Right atrium auricular region (tissue), 2 donors: ENCODE data around the gene LMAN2. TPM values are rescaled to one million over a fixed set of nuclear protein-coding genes. Genes with fewer than 3 reads are reported as not detected.
A peak's percentile ranks its signal among the peaks of the same experiment; 100 is the strongest.
"Not testable (repeated sequence)": the region's sequence is repeated elsewhere in the genome, so short reads cannot be mapped to it uniquely, and the experiment has no call there.

Experiments used
- DNase-seq: peaks from one replicate; pipeline ENCODE4 v3.0.0-alpha.2; 2019; ENCODE audit warnings: low spot score
- H3K27ac ChIP-seq, 2 donors: fragments of 200-600 bp; sonication (generic); 1 replicate in 1 of 2; 2 replicates in 1 of 2; pipeline ENCODE4 v1.5.1; 2016 to 2019
- H3K27me3 ChIP-seq, 2 donors: fragments of 200-600 bp; sonication (generic); one replicate each; pipeline versions ENCODE4 v1.5.1 to v1.6.0; 2017 to 2019
- H3K36me3 ChIP-seq: fragments of 200-600 bp; sonication (generic); one replicate; pipeline ENCODE4 v1.5.1; 2016
- H3K4me1 ChIP-seq, 2 donors: fragments of 200-600 bp; sonication (generic); one replicate each; pipeline versions ENCODE4 v1.5.1 to v1.6.0; 2017 to 2019
- H3K4me3 ChIP-seq, 2 donors: fragments of 200-600 bp; sonication (generic); 1 replicate in 1 of 2; 2 replicates in 1 of 2; pipeline ENCODE4 v1.5.1; 2017 to 2019; ENCODE audit warnings: mild to moderate bottlenecking in 1 of 2, moderate library complexity in 1 of 2
- H3K9me3 ChIP-seq, 2 donors: fragments of 200-600 bp; sonication (generic); one replicate each; pipeline ENCODE4 v1.5.1; 2019
- CTCF ChIP-seq, 2 donors: fragments of 200-600 bp; sonication (generic); IDR thresholded peaks; one replicate each; pipeline ENCODE4 v1.5.1; 2019; ENCODE audit warnings: antibody characterized with exemption in 2 of 2
- total RNA-seq, 2 donors: library from RNA; depleted of rRNA; stranded (reverse); fragments of >200 nt; gene quantifications; one replicate each; pipeline ENCODE4 v1.1.0, GENCODE V29; 2016

The LMAN2 gene
- total RNA-seq, 2 donors from 2014 or later, result 128 to 134 TPM

GRCh38 chr5:177364159-177364962 is 12.9 kb upstream of the LMAN2 start:
- Histone ChIP-seq H3K27ac (no peak overlapping the region), H3K4me3 (no peak overlapping the region), H3K27me3 (no peaks in the 10 kb centered on the region), H3K4me1 (peaks cover 0 to 39% of the 10 kb centered on the region in 2 donors), H3K9me3 (no peaks in the 10 kb centered on the region), H3K36me3 (no peaks in the 10 kb centered on the region)
- no peak for TF ChIP-seq CTCF (IDR thresholded peaks at IDR 0.05)
- no peak for DNase-seq

GRCh38 chr5:177363565-177363964 is 12.1 kb upstream of the LMAN2 start:
- H3K36me3 ChIP-seq, result no peaks in the 10 kb centered on the region
- H3K27me3 ChIP-seq, result no peaks in the 10 kb centered on the region
- no peaks in the 10 kb centered on the region for H3K9me3 ChIP-seq
- no peak for DNase-seq
- TF ChIP-seq CTCF (IDR thresholded peaks at IDR 0.05), result no peak
- H3K27ac ChIP-seq, result no peak overlapping the region
- H3K4me1 ChIP-seq, result peaks cover 0 to 39% of the 10 kb centered on the region in 2 donors
- peak overlapping the region; percentile 34 to 57 for H3K4me3 ChIP-seq

- DNase-seq, result no peak
- no peaks in the 10 kb centered on the region for H3K27me3 ChIP-seq
- H3K4me1 ChIP-seq, result peaks cover 0 to 36% of the 10 kb centered on the region in 2 donors
- H3K27ac ChIP-seq, result peak overlapping the region in 1 of 2 donors; percentile 26
- no peaks in the 10 kb centered on the region for H3K9me3 ChIP-seq
- TF ChIP-seq CTCF (IDR thresholded peaks at IDR 0.05), result no peak
- no peaks in the 10 kb centered on the region for H3K36me3 ChIP-seq
- peak overlapping the region; percentile 34 to 57 for H3K4me3 ChIP-seq
Observed at GRCh38 chr5:177362610-177363507, 11.4 kb upstream of the LMAN2 start.

- no peak for TF ChIP-seq CTCF (IDR thresholded peaks at IDR 0.05)
- Histone ChIP-seq H3K36me3 (no peaks in the 10 kb centered on the region), H3K9me3 (no peaks in the 10 kb centered on the region), H3K4me1 (peaks cover 0 to 33% of the 10 kb centered on the region in 2 donors), H3K27me3 (no peaks in the 10 kb centered on the region), H3K4me3 (no peak overlapping the region), H3K27ac (no peak overlapping the region)
- DNase-seq, result no peak
Observed at GRCh38 chr5:177362292-177362609, 10.8 kb upstream of the LMAN2 start.

- H3K27ac ChIP-seq, result no peak overlapping the region
- no peaks in the 10 kb centered on the region for H3K9me3 ChIP-seq
- no peak overlapping the region for H3K4me3 ChIP-seq
- H3K27me3 ChIP-seq, result no peaks in the 10 kb centered on the region
- no peaks in the 10 kb centered on the region for H3K36me3 ChIP-seq
- TF ChIP-seq CTCF (IDR thresholded peaks at IDR 0.05), result no peak
- DNase-seq, result no peak
- peaks cover 0 to 33% of the 10 kb centered on the region in 2 donors for H3K4me1 ChIP-seq
Observed at GRCh38 chr5:177361418-177362291, 10.2 kb upstream of the LMAN2 start.

- not testable (repeated sequence) for H3K4me3 ChIP-seq, DNase-seq, H3K36me3 ChIP-seq, H3K9me3 ChIP-seq, H3K27me3 ChIP-seq, H3K27ac ChIP-seq
- peaks cover 0 to 23% of the 10 kb centered on the region in 2 donors for H3K4me1 ChIP-seq
Observed at GRCh38 chr5:177360740-177361139, 9.3 kb upstream of the LMAN2 start.
